HCT116 (cell line): ENCODE results near the gene OPCML.

Experiments used
- CEBPB ChIP-seq: IDR thresholded peaks from 2 replicates; pipeline ENCODE4 v1.6.1; 2012; ENCODE audit warnings: low read depth
- EGR1 ChIP-seq: IDR thresholded peaks from 2 replicates; pipeline ENCODE4 v1.6.1; 2012; ENCODE audit warnings: low read depth
- EZH2 ChIP-seq: fragments of 200-600 bp; sonication (generic); IDR thresholded peaks from 2 replicates; pipeline ENCODE4 v1.6.1; 2017; ENCODE audit warnings: antibody characterized with exemption, mixed run types
- EZH2phosphoT487 ChIP-seq: fragments of 200-600 bp; IDR thresholded peaks from 2 replicates; pipeline ENCODE4 v1.6.1; 2018; ENCODE audit warnings: antibody characterized with exemption, borderline replicate concordance
- POLR2A ChIP-seq: IDR thresholded peaks from 2 replicates; pipeline ENCODE4 v1.7.0; 2011; ENCODE audit warnings: borderline replicate concordance; ENCODE audit not compliant: insufficient read depth, insufficient read length; ENCODE audit errors: extremely low read depth
- POLR2AphosphoS5 ChIP-seq: IDR thresholded peaks from 2 replicates; pipeline ENCODE4 v1.6.1; 2011; ENCODE audit warnings: mild to moderate bottlenecking, low read depth, low read length, moderate library complexity
- RAD21 ChIP-seq: IDR thresholded peaks from 2 replicates; pipeline ENCODE4 v1.6.1; 2012; ENCODE audit warnings: low read depth, mild to moderate bottlenecking
- SIN3A ChIP-seq: IDR thresholded peaks from 2 replicates; pipeline ENCODE4 v1.6.1; 2012; ENCODE audit warnings: low read depth
- ZFX ChIP-seq: fragments of 450-650 bp; IDR thresholded peaks from 2 replicates; pipeline ENCODE4 v1.6.1; 2017
- TF ChIP-seq, protein P1 (sequence below), 3 experiments: fragments of 200-600 bp in 1 of 3; sonication (generic) in 1 of 3; IDR thresholded peaks in 2 of 3; conservative IDR thresholded peaks in 1 of 3; 2 replicates each; pipeline ENCODE4 v1.5.1; 2012 to 2017; ENCODE audit warnings: low read depth in 2 of 3, low read length in 2 of 3, antibody characterized with exemption in 1 of 3, borderline replicate concordance in 1 of 3, control low read depth in 1 of 3, mild to moderate bottlenecking in 1 of 3, mixed read lengths in 1 of 3, mixed run types in 1 of 3, moderate library complexity in 1 of 3; ENCODE audit not compliant: insufficient read depth in 1 of 3
- TF ChIP-seq, protein P2 (sequence below): IDR thresholded peaks from 2 replicates; pipeline ENCODE4 v1.6.1; 2012; ENCODE audit warnings: low read depth
- TF ChIP-seq, protein P3 (sequence below): IDR thresholded peaks from 2 replicates; pipeline ENCODE4 v1.6.1; 2011; ENCODE audit warnings: mild to moderate bottlenecking, low read length, moderate library complexity; ENCODE audit not compliant: insufficient replicate concordance; ENCODE audit errors: extremely low read depth

DNA sequence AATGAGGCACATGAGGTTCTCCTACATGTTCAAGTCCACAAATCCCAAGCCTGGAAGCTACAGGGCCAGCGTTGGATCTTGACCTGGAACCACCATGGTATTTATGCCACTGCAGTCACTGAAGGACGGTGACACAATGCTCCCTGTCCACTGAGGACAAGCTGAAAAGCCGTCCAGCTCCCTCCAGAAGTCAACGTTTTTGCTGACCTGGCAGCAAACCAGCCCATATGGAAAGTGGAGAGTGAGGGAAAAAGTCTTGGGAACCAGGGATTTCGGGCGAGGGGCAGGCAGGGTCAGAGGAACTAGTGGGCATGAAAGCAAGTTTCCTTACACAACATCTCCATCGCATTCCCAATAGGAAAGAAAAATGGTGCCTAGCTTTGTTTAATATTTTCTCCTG, 33.3 kb downstream of the OPCML start:
- TF ChIP-seq, protein P1, sequence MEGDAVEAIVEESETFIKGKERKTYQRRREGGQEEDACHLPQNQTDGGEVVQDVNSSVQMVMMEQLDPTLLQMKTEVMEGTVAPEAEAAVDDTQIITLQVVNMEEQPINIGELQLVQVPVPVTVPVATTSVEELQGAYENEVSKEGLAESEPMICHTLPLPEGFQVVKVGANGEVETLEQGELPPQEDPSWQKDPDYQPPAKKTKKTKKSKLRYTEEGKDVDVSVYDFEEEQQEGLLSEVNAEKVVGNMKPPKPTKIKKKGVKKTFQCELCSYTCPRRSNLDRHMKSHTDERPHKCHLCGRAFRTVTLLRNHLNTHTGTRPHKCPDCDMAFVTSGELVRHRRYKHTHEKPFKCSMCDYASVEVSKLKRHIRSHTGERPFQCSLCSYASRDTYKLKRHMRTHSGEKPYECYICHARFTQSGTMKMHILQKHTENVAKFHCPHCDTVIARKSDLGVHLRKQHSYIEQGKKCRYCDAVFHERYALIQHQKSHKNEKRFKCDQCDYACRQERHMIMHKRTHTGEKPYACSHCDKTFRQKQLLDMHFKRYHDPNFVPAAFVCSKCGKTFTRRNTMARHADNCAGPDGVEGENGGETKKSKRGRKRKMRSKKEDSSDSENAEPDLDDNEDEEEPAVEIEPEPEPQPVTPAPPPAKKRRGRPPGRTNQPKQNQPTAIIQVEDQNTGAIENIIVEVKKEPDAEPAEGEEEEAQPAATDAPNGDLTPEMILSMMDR (IDR thresholded peaks at IDR 0.05 in 2 of 3, conservative IDR thresholded peaks at IDR 0.05 in 1 of 3; ENCODE audit: borderline replicate concordance in 1 of 3, insufficient read depth in 1 of 3, low read depth in 2 of 3, low read length in 2 of 3): no peak
- TF ChIP-seq POLR2AphosphoS5 (no peak), EZH2phosphoT487 (no peak), EZH2 (no peak), CEBPB (no peak), RAD21 (no peak), POLR2A (no peak), SIN3A (no peak), ZFX (no peak), EGR1 (no peak)
- TF ChIP-seq, protein P2, sequence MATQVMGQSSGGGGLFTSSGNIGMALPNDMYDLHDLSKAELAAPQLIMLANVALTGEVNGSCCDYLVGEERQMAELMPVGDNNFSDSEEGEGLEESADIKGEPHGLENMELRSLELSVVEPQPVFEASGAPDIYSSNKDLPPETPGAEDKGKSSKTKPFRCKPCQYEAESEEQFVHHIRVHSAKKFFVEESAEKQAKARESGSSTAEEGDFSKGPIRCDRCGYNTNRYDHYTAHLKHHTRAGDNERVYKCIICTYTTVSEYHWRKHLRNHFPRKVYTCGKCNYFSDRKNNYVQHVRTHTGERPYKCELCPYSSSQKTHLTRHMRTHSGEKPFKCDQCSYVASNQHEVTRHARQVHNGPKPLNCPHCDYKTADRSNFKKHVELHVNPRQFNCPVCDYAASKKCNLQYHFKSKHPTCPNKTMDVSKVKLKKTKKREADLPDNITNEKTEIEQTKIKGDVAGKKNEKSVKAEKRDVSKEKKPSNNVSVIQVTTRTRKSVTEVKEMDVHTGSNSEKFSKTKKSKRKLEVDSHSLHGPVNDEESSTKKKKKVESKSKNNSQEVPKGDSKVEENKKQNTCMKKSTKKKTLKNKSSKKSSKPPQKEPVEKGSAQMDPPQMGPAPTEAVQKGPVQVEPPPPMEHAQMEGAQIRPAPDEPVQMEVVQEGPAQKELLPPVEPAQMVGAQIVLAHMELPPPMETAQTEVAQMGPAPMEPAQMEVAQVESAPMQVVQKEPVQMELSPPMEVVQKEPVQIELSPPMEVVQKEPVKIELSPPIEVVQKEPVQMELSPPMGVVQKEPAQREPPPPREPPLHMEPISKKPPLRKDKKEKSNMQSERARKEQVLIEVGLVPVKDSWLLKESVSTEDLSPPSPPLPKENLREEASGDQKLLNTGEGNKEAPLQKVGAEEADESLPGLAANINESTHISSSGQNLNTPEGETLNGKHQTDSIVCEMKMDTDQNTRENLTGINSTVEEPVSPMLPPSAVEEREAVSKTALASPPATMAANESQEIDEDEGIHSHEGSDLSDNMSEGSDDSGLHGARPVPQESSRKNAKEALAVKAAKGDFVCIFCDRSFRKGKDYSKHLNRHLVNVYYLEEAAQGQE: no peak
- TF ChIP-seq, protein P3, sequence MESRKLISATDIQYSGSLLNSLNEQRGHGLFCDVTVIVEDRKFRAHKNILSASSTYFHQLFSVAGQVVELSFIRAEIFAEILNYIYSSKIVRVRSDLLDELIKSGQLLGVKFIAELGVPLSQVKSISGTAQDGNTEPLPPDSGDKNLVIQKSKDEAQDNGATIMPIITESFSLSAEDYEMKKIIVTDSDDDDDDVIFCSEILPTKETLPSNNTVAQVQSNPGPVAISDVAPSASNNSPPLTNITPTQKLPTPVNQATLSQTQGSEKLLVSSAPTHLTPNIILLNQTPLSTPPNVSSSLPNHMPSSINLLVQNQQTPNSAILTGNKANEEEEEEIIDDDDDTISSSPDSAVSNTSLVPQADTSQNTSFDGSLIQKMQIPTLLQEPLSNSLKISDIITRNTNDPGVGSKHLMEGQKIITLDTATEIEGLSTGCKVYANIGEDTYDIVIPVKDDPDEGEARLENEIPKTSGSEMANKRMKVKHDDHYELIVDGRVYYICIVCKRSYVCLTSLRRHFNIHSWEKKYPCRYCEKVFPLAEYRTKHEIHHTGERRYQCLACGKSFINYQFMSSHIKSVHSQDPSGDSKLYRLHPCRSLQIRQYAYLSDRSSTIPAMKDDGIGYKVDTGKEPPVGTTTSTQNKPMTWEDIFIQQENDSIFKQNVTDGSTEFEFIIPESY: no peak
